GM23248 (cell line): Measurements from ENCODE around the gene SLC4A4.

ENCODE experiments used
- EZH2 ChIP-seq: fragments of 200-600 bp; sonication (generic); IDR thresholded peaks from 2 replicates; pipeline ENCODE4 v1.6.1; 2018; ENCODE audit warnings: antibody characterized with exemption, mild to moderate bottlenecking; ENCODE audit not compliant: insufficient read depth, poor library complexity, severe bottlenecking
- EZH2phosphoT487 ChIP-seq: fragments of 200-600 bp; sonication (generic); IDR thresholded peaks from 2 replicates; pipeline ENCODE4 v1.6.1; 2018; ENCODE audit warnings: antibody characterized with exemption, moderate library complexity, mild to moderate bottlenecking, low read depth; ENCODE audit not compliant: insufficient read depth

GRCh38 chr4:71440612-71441011, 101.8 kb downstream of the SLC4A4 start:
- no peak for TF ChIP-seq EZH2phosphoT487
- no peak for TF ChIP-seq EZH2
